Osteoblast (primary cell): ENCODE results near the gene NFX1. TPM values are rescaled to one million over a fixed set of nuclear protein-coding genes. Genes with fewer than 3 reads are reported as not detected.

ENCODE experiments used
- DNase-seq: peaks from one replicate; pipeline ENCODE4 v3.0.0; 2011; ENCODE audit warnings: low spot score, mixed read lengths; ENCODE audit not compliant: insufficient read length; ENCODE audit errors: missing footprints
- H2AFZ ChIP-seq: 2 replicates; pipeline ENCODE4 v1.6.0; 2011; ENCODE audit warnings: mild to moderate bottlenecking, low read length
- H3K27ac ChIP-seq: 2 replicates; pipeline ENCODE4 v1.5.1; 2011; ENCODE audit warnings: mild to moderate bottlenecking, low read depth, low read length, moderate library complexity
- H3K27me3 ChIP-seq: 2 replicates; pipeline ENCODE4 v1.6.0; 2012; ENCODE audit warnings: mild to moderate bottlenecking, control low read depth, inconsistent platforms, low read length, moderate library complexity; ENCODE audit not compliant: insufficient read depth
- H3K36me3 ChIP-seq: 2 replicates; pipeline ENCODE4 v1.5.1; 2011; ENCODE audit warnings: mild to moderate bottlenecking, low read length, control low read depth, moderate library complexity; ENCODE audit not compliant: insufficient read depth
- H3K4me1 ChIP-seq: 2 replicates; pipeline ENCODE4 v1.5.1; 2011; ENCODE audit warnings: mild to moderate bottlenecking, low read length, control low read depth, moderate library complexity; ENCODE audit not compliant: insufficient read depth
- H3K4me2 ChIP-seq: 2 replicates; pipeline ENCODE4 v1.6.0; 2011; ENCODE audit warnings: mild to moderate bottlenecking, low read length; ENCODE audit not compliant: insufficient read depth
- H3K4me3 ChIP-seq: fragments of 200-600 bp; sonication (generic); 3 replicates; pipeline ENCODE4 v1.5.1; 2012; ENCODE audit warnings: mild to moderate bottlenecking, low read length, inconsistent platforms; ENCODE audit not compliant: insufficient read depth
- H3K79me2 ChIP-seq: 2 replicates; pipeline ENCODE4 v1.6.0; 2012; ENCODE audit warnings: mild to moderate bottlenecking, low read length, control low read depth, inconsistent platforms; ENCODE audit not compliant: insufficient read depth
- H3K9me3 ChIP-seq: 2 replicates; pipeline ENCODE4 v1.5.1; 2011; ENCODE audit warnings: low read depth, low read length, control low read depth
- H4K20me1 ChIP-seq: 2 replicates; pipeline ENCODE4 v1.6.0; 2012; ENCODE audit warnings: mild to moderate bottlenecking, low read length, control low read depth; ENCODE audit not compliant: insufficient read depth
- CTCF ChIP-seq: IDR thresholded peaks from 2 replicates; pipeline ENCODE4 v1.5.1; 2011; ENCODE audit warnings: mild to moderate bottlenecking, low read depth, low read length, moderate library complexity; ENCODE audit errors: extremely low read depth
- total RNA-seq: library from RNA; depleted of rRNA; stranded (reverse); fragments of >200 nt; gene quantifications from 2 replicates; pipeline ENCODE4 v1.2.3, GENCODE V29; 2012

NFX1 gene
- total RNA-seq, 1 donor: 34.0 TPM

- H3K4me2 ChIP-seq: peak overlapping the region; percentile 88
- H3K36me3 ChIP-seq: peaks cover 47% of the 10 kb centered on the region
- H3K9me3 ChIP-seq: no peaks in the 10 kb centered on the region
- peak overlapping the region; percentile 77 for H3K27ac ChIP-seq
- H3K4me1 ChIP-seq: peaks cover 18% of the 10 kb centered on the region
- peak; percentile 79 for DNase-seq
- no peaks in the 10 kb centered on the region for H3K27me3 ChIP-seq
- peak overlapping the region; percentile 86 for H3K4me3 ChIP-seq
- peaks cover 7% of the 10 kb centered on the region for H4K20me1 ChIP-seq
- H2AFZ ChIP-seq: peak overlapping the region; percentile 91
- peaks cover 56% of the 10 kb centered on the region for H3K79me2 ChIP-seq
- TF ChIP-seq CTCF: no peak
These were observed 26.9 kb upstream of the NFX1 start for GRCh38 chr9:33263131-33264002.

GRCh38 chr9:33264003-33264472 lies 26.3 kb upstream of the NFX1 start:
- no peaks in the 10 kb centered on the region for H3K27me3 ChIP-seq
- H4K20me1 ChIP-seq: peaks cover 7% of the 10 kb centered on the region
- peak overlapping the region; percentile 77 for H3K27ac ChIP-seq
- peaks cover 56% of the 10 kb centered on the region for H3K79me2 ChIP-seq
- no peak for TF ChIP-seq CTCF
- peak overlapping the region; percentile 88 for H3K4me2 ChIP-seq
- peak; percentile 76 for DNase-seq
- H3K36me3 ChIP-seq: peaks cover 46% of the 10 kb centered on the region
- peak overlapping the region; percentile 91 for H2AFZ ChIP-seq
- peak overlapping the region; percentile 86 for H3K4me3 ChIP-seq
- H3K4me1 ChIP-seq: peaks cover 18% of the 10 kb centered on the region
- no peaks in the 10 kb centered on the region for H3K9me3 ChIP-seq

- Histone ChIP-seq H2AFZ (peak within 1 kb of the TSS; percentile 91), H3K4me2 (peak within 1 kb of the TSS; percentile 100), H3K4me3 (peak within 1 kb of the TSS; percentile 86), H4K20me1 (peaks cover 7% of the 10 kb centered on the region), H3K9me3 (no peaks in the 10 kb centered on the region), H3K79me2 (peaks cover 56% of the 10 kb centered on the region), H3K36me3 (peaks cover 42% of the 10 kb centered on the region), H3K27ac (peak within 1 kb of the TSS; percentile 88), H3K4me1 (peaks cover 18% of the 10 kb centered on the region), H3K27me3 (no peaks in the 10 kb centered on the region)
- peak; percentile 98 for DNase-seq
- TF ChIP-seq CTCF: peak; percentile 32
These were observed 25.7 kb upstream of the NFX1 start, which contains the start of the genes BAG1 and CHMP5 for GRCh38 chr9:33264473-33265177. BAG1 (minus strand) TSS chr9:33264708. CHMP5 (plus strand) TSS chr9:33265049; CDS start chr9:33265079, 30 bp downstream.
